Measurements from ENCODE around the gene STK11IP. TPM values are rescaled to one million over a fixed set of nuclear protein-coding genes. Genes with fewer than 3 reads are reported as not detected.

Gene STK11IP
- total RNA-seq, 1 experiment from 2014 or later: 13.9 TPM

- in situ Hi-C loops (cut with HindIII; ENCODE audit: low pct_unique_long_range_greater_than_20kb, low sequenced_read_pairs): no loop called here
- peak; percentile 30 for DNase-seq (ENCODE audit: low read depth, low spot score)
Observed at GRCh38 chr2:219627103-219628100, 29.7 kb downstream of the STK11IP start, which contains the start of gene SLC4A3. TSS of gene SLC4A3 (plus strand) at chr2:219627630. CDS start at chr2:219627993, 363 bp downstream.

DNA sequence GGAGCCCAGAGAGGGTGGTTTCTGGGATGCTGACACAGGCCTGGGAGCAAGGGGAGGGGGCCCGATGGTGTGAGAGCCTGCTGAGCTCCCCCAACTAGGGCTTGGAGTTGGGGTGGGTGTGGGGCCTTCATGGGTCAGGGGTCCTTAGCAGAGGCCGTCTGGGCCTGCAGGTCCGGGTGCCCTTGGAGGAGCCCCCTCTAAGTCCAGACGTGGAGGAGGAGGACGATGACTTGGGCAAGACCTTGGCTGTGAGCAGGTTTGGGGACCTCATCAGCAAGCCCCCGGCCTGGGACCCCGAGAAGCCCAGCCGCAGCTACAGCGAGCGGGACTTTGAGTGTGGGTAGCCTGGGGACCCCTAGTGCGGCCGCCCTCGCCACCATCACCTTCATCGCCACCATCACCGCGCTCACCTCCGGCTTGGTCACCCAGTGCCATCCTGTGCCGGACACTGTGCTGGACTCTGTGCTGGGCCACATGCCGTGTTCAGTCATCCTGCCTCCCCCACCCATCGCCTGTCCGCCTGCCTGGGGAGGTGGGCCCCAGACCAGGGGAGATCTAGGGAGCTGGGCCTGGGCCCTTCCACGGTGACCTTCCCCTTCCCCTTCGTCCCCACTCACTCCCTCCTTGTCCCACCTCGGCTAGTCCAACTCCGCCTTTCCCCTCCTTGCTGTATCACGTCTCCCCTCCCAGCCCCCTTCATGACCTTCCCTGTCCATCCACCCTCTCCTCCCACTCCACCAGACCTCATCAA is 30.8 kb downstream of the STK11IP start:
- DNase-seq (ENCODE audit: low read depth, low spot score): no peak
- in situ Hi-C loops (cut with HindIII; ENCODE audit: low pct_unique_long_range_greater_than_20kb, low sequenced_read_pairs): no loop called here

DNA sequence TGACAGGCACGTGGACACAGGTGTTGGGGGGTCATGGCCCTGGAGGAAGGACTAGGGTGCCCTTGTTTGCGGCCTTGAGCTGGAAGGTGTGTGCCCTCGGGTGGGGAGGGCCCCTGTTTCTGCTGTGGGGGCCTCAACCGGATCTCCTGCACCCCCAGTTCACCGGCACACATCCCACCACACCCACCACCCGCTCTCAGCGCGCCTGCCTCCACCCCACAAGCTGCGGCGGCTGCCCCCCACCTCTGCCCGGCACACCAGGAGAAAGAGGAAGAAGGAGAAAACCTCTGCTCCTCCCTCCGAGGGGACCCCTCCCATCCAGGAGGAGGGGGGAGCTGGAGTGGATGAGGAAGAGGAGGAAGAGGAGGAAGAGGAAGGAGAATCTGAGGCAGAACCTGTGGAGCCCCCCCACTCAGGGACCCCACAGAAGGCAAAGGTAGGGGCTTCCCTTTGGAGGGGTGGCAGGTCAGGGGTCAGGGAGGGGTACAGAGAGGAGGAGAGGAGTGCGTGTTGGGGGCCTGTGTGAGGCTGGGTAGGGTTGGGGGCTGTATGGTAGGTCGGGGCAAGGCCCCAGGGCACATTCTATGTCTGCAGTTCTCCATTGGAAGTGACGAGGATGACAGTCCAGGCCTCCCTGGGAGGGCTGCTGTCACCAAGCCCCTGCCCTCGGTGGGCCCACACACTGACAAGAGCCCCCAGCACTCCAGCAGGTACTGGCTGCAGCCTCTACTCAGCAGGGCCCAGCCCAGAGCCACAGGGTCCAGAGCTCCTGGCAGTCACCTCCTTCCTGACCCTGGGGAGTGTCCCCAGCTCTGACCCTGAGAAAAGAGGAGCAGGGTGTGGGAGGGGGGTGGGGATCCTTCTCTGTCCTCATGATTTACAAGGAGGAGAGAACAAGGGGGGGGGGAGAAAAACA is 31.6 kb downstream of the STK11IP start:
- DNase-seq (ENCODE audit: low read depth, low spot score): no peak
- in situ Hi-C loops (cut with HindIII; ENCODE audit: low pct_unique_long_range_greater_than_20kb, low sequenced_read_pairs): no loop called here

DNA sequence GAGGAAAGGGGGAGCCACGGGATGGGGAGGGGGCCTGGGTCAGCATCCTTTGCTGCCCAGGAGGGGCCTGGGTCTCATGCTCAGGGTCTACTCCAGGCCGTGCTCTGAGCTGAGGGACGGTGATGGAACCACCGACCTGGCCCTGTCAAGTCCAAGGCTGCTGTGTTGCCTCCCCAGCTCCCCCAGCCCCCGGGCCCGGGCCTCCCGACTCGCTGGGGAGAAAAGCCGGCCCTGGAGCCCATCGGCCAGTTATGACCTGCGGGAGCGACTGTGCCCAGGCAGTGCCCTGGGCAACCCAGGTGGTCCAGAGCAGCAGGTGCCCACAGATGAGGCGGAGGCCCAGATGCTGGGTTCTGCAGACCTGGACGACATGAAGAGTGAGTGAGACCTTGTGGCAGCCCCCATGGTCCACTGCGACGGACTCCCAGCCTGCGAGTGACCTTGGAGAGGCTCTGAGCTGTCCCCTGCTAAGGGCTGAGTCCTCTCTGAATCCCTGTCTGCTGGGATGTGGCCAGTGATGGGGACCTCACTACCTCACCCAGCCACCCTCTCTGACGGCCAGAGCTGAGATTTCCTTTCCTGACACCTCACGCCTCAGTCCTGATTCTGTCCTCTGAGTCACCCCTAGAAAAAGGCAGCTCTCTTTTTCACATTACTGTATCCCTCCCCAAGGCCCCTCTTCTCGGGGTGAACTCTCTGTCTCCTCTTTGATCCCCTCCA is 32.5 kb downstream of the STK11IP start:
- no peak for DNase-seq (ENCODE audit: low read depth, low spot score)
- in situ Hi-C loops (cut with HindIII; ENCODE audit: low pct_unique_long_range_greater_than_20kb, low sequenced_read_pairs): no loop called here

DNA sequence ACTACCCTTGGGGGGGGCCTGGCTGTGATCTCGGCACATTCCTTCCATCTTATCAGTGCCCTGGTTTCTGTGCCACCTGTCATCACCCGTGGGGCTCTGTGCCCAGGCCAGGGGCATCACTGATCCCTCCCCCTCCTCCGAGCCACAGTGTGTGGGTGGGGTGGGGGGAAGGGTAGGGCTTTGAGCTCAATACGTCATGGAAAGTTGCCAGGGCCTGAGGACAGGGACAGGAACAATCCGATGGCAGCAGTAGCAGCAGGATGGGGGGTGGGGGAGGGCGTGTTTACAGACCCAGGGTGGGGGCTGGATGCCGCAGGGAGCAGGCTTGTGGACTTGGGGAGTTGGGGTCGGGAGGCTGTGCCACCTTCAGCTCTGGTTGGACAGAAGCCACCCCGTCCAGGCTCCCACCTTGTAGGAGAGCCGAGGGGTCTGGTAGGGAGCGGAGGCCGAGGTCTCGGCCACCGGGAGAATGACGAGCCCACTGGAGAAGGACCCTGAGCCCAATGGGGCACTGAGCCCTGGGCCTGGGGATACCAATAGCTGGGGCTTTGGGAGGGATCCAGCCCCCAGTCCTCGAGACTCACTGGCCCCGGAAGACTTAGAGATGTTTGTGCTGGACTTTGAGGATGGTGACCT is 33.2 kb downstream of the STK11IP start:
- in situ Hi-C loops (cut with HindIII; ENCODE audit: low pct_unique_long_range_greater_than_20kb, low sequenced_read_pairs): no loop called here
- DNase-seq (ENCODE audit: low read depth, low spot score): no peak

GRCh38 chr2:219631406-219631891 is 33.8 kb downstream of the STK11IP start:
- in situ Hi-C loops (cut with HindIII; ENCODE audit: low pct_unique_long_range_greater_than_20kb, low sequenced_read_pairs): no loop called here
- no peak for DNase-seq (ENCODE audit: low read depth, low spot score)

DNA sequence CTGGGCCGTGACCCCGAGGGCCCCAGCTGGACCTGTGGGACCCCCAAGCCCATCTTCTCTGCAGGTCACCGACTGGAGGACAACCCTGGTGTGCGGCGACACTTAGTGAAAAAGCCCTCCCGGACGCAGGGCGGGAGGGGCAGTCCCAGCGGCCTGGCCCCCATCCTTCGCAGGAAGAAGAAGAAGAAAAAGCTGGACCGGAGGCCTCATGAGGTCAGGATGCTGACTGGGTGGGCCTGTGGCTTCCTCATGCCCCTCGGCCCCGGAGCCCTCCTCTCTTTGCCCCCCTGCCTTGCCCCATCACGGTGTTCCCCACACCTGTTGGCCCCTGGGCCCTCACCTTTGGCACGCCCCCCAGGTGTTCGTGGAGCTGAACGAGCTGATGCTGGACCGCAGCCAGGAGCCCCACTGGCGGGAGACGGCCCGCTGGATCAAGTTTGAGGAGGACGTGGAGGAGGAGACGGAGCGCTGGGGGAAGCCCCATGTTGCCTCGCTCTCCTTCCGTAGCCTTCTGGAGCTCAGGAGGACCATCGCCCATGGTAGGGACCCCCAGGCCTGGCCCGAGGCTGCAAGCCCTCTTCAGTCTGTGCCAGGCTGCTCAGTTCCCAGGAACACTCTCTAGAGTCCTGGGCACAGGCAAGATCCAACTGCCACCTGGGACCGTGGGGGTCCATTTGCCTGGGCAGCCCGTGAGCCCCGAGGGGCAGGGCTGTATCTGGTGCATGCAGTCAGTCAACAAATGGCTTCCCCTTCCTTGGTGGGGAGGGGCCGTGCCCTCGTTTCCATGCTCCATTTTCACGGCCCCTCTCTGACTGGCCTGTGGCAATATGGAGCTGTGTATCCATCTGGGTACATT is 34.5 kb downstream of the STK11IP start:
- no peak for DNase-seq (ENCODE audit: low read depth, low spot score)
- in situ Hi-C loops (cut with HindIII; ENCODE audit: low pct_unique_long_range_greater_than_20kb, low sequenced_read_pairs): no loop called here

DNA sequence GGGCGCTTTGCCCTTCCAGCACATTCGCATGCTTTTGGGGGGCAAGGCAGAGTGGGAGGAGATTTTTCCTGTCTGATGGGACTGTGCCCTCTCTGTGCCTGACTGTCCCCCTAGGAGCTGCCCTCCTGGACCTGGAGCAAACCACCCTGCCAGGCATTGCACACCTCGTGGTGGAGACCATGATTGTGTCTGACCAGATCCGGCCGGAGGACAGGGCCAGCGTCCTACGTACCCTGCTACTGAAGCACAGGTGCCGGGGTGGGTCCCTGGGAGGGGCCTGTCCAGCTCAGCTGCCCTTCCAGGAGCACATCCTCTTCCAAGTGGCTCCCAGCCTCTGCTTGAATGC is 35.1 kb downstream of the STK11IP start:
- in situ Hi-C loops (cut with HindIII; ENCODE audit: low pct_unique_long_range_greater_than_20kb, low sequenced_read_pairs): no loop called here
- no peak for DNase-seq (ENCODE audit: low read depth, low spot score)

- DNase-seq (ENCODE audit: low read depth, low spot score): no peak
- in situ Hi-C loops (cut with HindIII; ENCODE audit: low pct_unique_long_range_greater_than_20kb, low sequenced_read_pairs): no loop called here
Observed at GRCh38 chr2:219633276-219634065, 35.8 kb downstream of the STK11IP start.

GRCh38 chr2:219634171-219634940 is 36.7 kb downstream of the STK11IP start:
- no peak for DNase-seq (ENCODE audit: low read depth, low spot score)
- in situ Hi-C loops (cut with HindIII; ENCODE audit: low pct_unique_long_range_greater_than_20kb, low sequenced_read_pairs): no loop called here

GRCh38 chr2:219634951-219635751 is 37.5 kb downstream of the STK11IP start:
- in situ Hi-C loops (cut with HindIII; ENCODE audit: low pct_unique_long_range_greater_than_20kb, low sequenced_read_pairs): no loop called here
- DNase-seq (ENCODE audit: low read depth, low spot score): no peak

GRCh38 chr2:219636144-219636915 is 38.7 kb downstream of the STK11IP start:
- in situ Hi-C loops (cut with HindIII; ENCODE audit: low pct_unique_long_range_greater_than_20kb, low sequenced_read_pairs): no loop called here
- no peak for DNase-seq (ENCODE audit: low read depth, low spot score)
